HG03432 (cell line): ENCODE measurements around the gene ERICH6.
"Not testable (repeated sequence)": the region's sequence is repeated elsewhere in the genome, so short reads cannot be mapped to it uniquely, and the experiment has no call there.

Source experiments
- ATAC-seq: cut with Tn5 transposase; IDR thresholded peaks from one replicate; pipeline ENCODE4 v1.9.1; 2021; ENCODE audit warnings: mild to moderate bottlenecking, moderate library complexity; ENCODE audit not compliant: unreplicated experiment

Gene ERICH6

DNA sequence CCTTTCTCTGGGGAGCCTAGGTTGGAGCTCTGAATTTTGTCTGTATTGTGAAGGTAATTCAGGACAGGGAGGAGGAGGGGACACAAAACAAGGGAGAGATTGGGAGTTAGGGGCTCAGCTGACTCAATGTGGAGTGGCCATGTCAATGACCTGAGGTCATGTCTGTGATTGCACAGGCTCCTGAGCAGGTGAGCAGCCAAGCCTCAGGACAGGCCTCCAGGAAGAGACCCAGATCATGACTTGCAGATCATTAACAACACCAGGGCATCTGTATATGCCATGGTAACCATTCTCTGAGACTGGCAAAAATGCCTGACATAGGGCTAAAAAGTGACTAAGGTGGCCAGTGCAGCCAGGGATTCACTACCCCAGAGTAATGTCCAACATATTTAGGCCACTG is 20.9 kb downstream of the ERICH6 start:
- ATAC-seq = no peak

DNA sequence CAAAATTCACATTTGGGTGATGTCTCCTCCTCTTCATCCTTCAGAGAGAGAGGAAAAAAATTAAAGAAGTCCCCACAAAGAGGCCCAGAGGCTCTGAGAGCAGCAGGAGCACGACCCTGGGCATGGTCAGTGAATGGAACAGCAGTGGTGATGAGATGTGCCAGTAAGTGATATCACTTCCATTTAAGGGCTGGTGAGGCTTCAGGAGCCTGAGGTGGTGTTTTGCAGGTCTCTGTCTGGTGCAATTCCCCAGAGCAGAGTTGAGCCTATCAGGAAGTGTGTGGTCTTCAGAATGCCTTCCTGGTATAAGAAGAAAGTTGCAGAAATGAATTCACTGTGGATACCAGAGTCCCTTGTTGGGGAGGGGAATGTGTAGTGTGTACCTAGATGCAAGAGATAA is 21.4 kb downstream of the ERICH6 start:
- no peak for ATAC-seq

DNA sequence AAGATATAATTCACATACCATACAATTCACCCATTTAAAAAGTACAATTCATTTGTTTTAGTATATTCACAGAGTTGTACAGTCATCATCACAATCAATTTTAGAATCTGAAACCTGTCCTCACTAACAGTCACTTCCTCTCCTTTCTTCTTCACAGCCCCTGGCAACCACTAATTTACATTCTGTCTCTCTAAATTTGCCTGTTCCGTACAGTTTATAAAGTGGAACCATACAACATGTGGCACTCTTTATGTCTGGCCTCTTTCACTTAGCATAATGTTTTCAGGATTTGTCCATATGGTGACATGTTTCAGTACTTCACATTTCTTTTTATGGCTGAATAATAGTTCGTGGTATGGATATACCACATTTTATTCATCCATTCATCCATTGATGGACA is 22.7 kb downstream of the ERICH6 start:
- peak; percentile 94 for ATAC-seq

DNA sequence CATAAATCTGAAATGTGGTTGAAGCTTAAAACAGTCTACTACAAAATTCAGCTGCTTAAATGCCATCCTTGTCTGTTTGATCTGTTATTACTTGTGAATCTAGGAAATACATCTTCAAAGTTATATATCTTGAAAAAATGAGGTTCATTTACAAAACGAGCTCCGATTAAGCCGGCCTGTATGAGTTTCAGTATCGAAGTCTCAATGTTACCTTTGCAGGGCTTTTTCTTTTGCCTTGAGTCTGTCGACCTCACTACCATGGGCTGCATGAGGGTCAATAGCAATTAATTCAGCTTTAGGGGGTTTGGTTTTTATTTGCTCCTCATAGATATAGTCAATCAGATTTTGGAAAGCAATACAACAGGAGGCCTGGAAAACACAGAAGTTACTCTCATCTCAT is 23.2 kb downstream of the ERICH6 start:
- ATAC-seq = peak; percentile 19

DNA sequence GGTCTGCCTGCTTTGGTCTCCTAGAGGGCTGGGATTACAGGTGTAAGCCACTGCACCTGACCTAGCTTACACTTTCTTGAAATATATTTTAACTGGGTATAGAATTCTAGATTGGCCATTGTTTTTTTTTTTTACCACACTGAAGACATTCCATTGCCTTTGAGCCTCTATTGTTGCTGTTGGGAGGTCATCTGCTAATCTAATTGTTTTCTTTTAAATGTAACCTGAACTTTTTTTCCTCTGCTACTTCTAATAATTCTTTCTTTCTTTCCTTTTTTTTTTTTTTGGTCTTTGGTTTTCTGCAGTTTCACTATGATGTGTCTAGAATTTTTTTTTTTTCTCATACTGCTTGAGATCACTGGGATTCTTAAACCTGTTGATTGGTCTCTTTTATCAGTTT is 28.1 kb downstream of the ERICH6 start:
- ATAC-seq = no peak

DNA sequence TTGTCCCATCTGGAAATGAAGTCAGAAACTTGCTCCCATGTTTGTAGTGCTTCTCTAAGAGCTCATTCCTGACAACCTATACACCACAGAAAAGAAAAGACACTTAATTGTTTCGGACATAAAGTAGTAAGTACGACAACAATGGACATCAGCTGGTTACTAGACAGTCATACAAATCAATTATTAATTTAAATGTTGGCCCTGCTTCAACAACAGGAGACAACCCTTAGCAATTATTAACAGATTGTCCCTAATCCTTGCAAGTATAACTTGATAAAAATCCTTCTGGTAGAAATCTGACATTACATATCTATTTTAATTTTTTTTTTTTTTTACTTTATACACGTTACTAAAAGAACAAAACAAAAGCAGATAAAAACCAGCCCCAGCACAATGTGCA is 29.8 kb downstream of the ERICH6 start:
- ATAC-seq = no peak

DNA sequence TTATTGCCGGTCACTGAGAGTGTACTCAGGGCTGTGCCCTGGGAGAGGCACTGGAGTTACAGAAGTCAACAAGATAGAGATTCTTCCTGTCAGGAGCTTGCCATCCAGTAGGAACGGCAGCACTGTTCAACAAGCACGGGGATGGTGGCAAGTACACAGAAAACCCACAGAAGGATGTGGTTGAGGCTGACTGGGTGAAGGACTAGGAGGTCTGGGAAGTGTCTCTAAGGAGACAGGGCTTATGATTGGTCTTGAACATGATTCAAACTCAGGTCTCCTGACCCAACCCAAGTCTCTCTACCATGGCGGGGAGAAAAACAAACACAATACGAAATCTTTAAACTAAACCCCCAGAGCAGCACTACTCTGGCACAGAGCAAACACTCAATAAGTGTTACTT is 37.6 kb downstream of the ERICH6 start:
- no peak for ATAC-seq

DNA sequence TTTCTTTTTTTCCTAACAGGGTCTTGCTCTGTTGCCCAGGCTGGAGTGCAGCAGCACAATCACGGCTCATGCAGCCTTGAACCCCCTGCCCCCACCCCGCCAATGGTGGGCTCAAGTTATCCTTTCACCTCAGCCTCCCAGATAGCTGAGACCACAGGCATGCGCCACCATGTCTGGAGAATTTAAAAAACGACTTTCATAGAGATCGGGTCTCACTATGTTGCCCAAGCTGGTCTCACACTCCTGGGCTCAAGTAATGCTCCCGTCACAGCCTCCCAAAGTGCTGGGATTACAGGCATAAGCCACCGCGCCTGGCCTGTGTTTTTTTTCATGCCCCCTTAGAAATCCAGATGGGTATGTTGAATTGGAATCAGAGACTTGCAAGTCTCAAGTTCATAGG is 40.3 kb downstream of the ERICH6 start:
- ATAC-seq = no peak

DNA sequence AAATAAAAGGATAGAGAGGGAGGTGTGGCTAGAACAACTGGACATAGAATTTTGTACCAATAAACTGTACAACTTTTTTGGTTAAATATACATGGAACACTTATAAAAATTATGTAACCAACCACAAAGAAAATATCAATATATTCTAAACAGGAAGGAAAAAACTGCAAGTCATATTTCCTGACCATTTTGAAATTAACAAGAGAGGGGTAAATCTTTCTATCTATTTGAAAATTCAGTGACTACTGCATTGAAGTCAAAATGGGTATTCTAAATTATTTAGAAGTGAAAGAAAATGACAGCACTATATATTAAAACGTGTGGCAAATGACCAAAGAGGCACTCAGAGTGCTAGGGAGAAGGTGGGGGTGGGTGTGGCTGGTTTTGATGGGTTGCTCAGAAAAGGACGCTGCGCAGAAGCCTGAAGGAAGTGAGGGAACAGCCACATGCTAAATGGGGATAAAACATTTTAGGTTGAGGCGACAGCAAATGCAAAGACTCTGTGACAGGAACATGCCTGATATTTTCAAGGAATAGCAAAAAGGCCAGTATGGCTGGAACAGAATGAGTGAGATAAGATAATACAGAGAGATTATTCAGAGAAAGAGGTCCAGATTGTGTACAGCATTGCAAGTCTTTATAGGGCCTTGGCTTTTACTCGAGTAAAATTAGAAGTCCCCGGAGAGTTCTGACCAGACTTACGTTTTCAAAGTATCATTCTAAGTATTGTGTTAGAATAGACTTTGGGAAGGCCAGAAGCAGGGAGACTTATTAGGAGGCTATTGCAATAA is 41.1 kb downstream of the ERICH6 start:
- no peak for ATAC-seq

DNA sequence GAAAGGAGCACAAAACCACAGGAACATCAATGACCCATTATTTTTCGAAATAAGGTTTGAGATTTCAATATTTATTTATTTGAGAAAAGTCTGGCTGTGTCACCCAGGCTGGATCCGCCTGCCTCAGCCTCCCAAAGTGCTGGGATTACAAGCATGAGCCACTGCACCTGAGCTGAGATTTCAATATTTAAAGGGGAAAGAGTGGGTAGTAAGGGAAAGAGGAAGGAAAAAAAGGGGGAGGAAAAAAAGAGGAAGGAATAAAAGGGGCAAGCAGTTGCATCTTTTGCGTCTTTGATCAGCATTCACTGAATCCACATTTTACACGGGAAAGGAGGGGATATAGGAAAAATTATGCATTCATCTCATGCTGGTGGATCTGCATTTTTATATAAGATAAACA is 47.4 kb downstream of the ERICH6 start:
- ATAC-seq = no peak

DNA sequence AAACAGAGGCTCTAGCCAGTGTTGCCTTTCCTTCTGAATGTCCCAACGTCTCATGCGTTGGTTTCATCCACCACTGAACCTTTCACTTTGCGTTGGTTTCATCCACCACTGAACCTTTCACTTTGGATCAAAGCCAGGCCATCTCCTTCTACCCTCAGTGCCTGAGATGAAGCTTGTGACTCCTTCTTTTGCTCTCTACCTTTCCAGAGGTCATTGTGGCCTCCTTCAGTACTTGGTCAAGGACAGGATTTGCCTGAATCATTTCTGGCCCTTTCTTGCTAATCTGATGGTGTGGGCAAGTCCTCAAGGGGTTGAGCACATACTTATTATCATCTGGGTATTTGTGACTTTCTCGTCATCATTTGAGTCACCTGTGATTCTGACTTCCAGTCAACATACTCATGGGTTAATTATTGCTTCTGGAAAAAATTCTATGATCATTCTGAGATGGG is 50.6 kb downstream of the ERICH6 start:
- ATAC-seq = peak; percentile 69

DNA sequence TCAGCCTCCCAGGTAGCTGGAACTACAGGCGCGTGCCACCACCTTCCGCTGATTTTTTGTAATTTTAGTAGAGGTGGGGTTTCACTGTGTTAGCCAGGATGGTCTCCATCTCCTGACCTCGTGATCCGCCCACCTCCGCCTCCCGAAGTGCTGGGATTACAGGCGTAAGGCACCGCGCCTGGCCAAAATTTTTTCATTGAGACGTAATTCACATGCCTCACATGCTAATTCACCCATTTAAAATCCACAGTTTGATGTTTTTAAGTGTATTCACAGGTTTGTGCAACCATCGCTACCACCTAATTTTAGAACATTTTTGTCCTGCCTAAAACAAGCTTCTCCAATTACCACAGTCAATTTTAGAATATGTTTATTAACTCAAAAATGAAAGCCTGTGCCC is 63.5 kb downstream of the ERICH6 start:
- ATAC-seq = no peak

DNA sequence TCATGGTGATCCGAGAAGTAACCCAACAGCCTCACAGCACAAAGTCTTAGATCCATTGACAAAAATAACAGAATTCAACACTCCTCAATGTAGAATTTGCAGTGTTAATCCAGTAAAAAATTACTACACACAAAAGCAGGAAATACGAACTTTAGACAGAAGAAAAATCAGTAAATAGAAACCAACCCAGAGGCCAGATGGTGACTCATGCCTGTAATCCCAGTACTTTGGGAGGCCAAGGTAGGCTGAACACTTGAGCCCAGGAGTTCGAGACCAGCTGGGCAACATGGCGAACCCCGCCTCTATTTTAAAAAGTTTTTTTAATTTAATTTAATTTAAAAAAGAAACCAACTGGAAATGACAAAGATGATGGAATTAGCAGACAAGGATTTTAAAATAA is 64.5 kb downstream of the ERICH6 start:
- ATAC-seq = no peak

DNA sequence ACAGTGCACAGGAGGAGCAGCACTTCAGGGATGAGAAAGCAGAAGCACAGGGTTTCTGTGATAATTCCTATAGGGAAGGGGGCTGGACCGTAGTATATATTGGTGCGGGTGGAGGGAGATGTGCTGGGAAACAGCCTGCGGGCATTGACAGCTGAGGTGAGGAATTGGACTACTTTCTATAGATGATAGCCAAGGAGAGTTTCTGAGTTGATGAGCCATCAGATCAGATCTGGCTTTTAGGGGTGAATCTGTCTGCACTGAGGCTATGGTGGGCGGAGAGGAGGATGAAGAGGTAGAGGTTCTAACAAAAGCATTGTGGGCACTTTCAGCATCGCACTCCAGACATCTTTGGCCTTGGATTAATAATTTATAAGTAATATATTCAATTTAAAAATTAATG is 67.5 kb downstream of the ERICH6 start:
- no peak for ATAC-seq

DNA sequence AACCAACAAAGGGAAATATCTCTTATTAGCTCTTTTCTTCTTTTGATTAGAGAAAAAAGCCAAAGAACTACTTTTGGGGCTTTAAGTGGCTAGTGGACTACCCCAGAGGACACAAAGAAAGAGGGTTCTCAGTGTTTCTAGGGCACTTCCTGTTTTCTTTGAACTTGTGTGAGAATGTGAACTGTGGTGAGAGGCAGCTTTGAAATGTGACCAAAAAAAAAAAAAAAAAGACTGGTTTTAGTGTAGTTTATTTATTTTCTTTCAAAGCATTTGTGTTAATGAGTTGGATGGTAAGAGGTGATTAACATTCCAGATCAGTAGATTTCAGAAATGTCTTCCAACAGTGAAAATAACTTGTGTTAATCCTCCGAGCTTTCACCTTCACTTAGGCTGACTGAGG is 68.2 kb downstream of the ERICH6 start:
- peak; percentile 74 for ATAC-seq

DNA sequence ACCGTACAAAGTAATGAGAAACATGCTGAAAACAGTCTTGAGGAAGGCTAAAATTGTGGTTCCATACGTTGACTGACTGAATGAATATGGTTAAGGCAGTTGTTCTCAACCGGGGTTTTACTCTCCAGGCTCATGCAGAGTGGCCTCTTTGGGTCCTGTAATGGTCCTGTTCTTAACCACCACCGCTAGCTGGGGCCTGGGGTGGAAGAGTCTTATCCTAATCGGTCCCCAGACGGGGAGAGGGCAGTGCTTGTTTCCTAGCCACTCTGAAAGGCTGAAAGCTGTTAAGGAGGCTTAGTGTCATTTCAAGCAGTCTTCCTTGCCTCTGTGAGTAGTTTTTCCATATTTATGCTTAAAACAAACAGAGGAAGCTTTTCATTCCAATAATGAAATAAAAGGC is 68.6 kb downstream of the ERICH6 start:
- ATAC-seq = no peak

DNA sequence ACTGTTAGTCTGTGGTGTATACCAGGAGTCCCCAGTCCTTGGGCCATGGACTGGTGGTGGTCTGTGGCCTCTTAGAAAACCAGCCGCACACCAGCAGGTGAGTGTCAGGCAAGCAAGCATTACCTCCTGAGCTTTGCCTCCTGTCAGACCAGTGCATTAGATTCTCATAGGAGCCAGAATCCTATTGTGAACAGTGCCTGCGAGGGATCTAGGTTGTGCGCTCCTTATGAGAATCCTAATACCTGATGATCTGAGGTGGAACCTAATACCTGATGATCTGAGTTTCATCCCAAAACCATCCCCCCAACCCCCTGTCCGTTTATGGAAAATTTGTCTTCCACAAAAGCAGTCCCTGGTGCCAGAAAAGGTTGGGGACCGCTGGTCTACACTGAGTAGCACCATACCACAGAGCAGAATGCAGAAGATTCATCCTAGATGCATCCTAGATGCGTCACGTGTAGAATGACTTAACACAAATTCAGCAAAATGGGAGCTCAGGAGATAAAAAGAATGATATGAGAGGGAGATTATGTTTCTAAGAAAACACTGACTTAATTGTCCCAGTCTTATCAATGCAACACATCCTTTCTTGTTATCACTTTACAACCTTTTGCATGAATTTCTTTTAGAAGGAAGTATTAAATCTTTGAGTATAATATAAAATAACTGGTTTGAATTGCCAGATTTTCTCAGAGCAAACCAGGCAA is 72.1 kb downstream of the ERICH6 start:
- no peak for ATAC-seq

DNA sequence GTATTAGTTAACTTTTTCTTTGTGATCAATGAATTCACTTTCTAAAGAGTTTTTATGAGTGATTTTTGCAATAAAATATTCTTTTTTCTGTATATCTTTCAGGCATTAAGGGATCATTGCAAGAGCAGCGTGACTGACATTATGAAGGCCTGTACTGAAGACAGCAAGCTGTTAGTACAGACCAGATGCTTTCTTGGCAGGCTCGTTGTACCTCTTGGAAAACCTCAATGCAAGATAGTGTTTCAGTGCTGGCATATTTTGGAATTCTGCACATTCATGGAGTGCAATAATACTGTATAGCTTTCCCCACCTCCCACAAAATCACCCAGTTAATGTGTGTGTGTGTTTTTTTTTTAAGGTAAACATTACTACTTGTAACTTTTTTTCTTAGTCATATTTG is 76.2 kb downstream of the ERICH6 start:
- no peak for ATAC-seq

DNA sequence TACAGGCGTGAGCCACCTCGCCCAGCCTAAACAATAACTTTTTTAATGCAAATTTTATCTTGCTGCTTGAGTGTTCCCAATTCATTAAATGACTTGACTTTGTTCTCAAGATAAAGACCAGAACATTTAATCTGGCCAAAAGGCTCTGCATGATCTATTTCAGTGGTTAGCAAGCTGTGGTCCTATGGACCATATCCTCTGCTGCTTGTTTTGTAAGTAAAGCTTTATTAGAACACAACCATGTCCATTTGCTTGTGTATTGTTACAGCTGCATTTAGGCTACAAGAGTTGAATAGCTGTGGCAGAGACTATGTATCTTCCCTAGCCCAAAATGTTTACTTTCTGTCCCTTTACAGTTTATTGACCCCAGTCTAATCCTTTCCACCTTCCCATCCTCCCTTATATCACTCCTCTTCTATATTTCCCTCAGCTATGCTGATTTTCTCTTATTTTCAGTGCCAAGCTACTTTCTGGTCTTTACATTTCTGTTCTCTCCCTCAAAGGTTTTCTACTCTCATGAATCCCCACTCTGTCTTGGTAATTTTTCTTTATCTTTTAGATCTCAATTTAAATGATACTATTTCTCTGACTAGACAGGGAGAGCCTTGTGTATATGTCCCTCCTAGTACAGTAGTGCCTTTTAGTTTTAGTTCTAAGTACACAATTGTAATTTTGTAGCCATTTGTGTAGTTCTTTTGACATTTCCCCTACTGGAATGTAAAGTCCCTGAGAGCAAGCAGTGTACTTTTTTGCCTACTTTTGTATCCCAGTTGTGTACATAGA is 77.4 kb downstream of the ERICH6 start:
- ATAC-seq = no peak

DNA sequence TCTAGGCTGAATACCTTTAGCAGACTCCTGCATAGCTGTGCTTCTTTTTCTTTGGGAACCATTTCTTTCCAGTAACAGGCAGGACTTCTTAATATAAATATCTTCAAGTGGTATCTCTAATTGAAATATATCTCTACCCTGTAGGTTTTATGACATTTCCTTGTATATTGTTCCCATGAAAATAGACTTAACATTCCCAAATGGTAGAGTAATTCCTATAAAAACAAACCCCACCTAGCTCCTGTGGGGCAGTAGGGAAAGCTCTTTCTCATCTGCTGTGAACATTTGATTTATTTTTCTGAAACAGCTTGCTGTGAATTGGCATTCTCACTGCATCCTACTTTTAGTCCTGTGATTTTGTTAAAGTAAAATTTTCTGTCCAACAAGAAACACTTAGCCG is 79.8 kb downstream of the ERICH6 start:
- no peak for ATAC-seq

DNA sequence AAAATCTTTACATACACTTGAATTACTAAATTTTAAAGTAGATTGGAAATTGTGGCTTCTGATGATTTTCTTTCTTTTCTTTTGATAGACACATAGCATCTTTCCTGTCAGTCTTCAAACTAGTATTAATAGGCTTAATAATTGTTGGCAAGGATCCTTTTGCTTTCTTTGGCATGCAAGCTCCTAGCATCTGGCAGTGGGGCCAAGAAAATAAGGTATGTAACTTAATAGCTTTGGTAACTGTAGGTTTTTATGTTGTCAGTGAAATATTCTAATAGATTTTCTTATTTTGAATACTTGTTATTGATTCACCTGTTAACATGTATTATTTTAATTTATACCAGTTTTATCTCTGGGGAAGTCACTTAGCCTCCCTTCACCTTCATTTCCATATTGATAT is 80.8 kb downstream of the ERICH6 start:
- ATAC-seq = not testable (repeated sequence)
